ENCODE data around the gene TMEM132D.

TMEM132D gene

DNA sequence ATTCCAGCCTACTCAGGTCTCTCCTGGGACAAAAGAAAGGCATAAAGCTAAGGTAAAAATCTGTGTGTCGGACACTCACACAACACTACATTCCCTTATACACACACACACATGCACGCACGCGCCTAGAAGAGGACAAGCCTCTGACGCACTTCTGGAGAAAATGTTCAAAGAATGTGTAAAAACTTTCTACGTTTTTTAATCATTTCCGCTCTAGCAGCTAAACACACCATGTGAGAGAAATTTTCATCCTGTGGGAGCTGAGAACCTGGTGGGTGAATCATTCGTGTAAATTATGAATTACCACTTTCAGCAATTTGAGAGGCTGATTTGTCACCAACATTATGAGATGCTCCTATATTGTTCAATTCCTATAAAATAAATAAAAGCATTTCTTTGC lies 494.5 kb downstream of the TMEM132D start:
- no peak for DNase-seq

DNA sequence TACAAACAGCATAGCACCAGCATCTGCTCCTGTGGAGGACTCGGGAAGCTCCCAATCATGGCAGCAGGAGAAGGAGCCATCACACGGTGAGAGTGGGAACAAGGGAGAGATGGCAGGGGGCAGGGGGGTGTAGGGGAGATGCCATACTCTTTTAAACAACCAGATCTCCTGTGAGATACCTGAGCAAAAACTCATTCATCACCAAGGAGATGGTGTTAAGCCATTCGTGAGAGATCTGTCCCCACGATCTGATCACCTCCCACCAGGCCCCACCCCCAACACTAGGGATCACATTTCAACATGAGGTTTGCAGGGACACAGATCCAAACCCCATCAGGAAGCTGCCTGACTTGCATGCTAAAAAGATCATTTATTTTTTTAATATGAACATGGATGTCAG lies 499.3 kb downstream of the TMEM132D start:
- DNase-seq: no peak

DNA sequence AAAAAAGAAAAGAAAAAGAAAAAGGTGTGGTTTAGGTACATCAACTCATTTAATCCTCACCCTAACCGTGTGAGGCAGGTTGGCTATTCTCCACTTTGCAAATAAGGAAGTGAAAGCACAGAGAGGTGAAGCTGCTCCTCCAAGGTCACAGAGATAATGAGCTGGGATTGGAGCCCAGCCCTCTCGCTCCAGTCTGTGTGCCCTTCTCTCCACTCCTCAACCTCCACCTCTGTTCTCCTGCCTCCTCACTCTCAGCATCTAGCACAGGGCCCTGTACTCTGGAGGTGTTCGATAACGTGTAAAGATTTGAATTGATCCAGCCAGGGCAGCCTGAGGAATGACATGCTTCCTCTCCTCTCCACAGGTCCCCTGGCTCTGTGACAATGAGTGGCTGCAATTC lies 502.3 kb downstream of the TMEM132D start:
- no peak for DNase-seq

DNA sequence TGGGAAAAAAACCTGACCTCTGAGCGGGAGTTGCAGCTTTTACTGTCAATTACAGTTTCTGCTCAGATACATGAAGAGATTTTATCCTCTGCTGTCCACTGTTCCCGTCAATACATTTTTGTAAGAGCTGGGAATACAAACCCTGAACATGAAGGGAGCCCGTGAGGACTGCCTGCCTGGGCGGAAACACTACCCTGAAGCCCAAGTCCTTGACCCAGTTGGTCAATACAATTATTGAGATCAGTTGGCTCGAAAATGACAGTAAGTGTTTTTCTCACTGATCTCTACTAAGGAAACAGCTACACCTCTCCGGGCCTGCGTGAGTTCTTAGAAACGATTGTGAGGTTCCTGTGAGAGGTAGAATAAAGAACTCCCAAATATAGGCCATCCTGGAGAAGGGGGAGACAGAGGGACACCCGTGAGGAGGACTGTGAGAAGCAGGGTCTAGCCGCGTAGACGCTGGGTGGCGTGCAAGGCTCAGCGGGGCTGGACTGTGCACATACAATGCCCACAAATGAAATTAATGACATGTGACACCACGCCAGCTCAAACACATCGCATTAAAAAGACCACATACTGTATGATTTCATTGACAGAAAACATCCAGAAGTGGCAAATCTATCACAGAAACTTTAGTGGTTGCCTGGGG lies 509.5 kb downstream of the TMEM132D start:
- DNase-seq: no peak

DNA sequence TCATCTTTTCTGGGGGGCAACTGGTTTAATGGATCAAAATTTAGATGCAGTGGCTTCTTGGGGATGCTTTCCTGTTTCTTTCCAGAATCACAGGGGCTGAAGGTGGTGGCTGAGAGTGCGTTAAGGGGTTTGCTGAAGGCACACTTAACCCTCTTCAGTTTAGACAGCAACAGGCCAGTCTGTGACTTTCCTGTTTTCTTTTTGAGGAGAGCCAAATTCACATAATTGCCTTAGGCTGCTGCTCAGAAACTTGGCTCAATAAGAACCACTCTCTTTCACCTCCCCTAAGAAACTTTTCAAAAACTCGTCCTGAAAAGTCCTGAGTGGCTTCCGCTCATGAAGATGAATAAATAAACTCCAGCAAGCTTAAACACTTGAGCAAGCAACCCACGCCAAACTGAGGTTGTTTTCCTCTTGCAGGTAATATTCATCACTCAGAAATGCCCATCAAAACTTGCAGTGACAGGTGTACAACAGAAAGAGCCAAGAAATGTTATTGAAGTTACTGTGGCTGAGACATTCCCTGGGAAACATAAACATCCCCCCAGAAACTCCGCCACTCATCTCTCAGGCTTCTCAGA lies 510.4 kb downstream of the TMEM132D start:
- DNase-seq: no peak

DNA sequence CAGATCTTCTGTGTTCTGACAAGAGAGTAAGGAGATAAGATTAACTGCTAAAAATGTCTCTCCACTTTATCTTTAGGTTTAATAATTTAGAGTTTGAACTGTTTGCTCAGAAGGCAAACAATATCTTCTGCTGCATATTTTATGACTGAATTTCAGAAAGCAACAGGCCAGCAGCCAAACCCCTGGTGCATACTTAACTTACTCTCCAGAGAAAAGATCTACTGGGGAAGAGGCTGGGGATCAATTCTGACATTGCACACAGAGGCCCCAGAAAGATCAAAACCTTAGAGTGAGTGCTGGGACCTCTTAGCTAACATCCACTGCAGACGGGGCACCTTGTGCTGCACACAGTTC lies 518.2 kb downstream of the TMEM132D start:
- DNase-seq: no peak

DNA sequence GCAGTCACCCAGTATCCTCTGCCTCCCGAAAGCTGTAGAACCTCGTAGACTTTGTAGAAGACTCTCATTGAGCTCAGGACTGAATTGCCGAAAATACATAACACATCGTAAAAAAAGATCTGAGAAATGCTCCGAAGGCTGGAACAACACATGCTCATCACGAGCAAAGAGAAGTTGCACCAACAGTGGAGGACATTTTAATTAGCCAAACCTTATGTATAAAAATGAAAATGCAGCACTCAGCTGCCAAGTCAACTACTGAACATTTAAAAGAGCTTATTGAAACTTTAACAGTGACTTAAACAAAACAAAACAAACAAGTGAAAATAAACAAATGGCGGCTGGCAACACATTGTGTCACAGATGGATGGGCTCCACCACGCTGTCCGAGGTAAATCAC lies 519.9 kb downstream of the TMEM132D start:
- DNase-seq: no peak

DNA sequence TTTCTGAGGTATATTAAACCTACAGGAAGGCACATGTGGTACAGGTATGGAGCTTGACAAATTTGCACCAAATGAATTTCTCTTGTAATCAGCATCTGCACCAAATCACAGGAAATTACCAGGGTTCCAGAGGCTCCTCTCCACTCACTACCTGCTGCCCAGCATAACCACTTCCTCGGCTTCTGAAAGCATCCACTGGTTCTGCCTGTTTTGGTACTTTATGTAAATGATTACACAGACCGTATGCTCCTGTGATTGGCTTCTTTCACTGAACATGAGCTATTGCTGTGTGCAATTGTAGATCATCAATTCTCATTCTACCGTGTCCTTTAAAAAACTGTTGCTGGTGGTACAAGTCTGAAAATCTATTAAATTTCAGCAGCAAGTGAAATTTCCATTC lies 522.1 kb downstream of the TMEM132D start:
- DNase-seq: no peak

DNA sequence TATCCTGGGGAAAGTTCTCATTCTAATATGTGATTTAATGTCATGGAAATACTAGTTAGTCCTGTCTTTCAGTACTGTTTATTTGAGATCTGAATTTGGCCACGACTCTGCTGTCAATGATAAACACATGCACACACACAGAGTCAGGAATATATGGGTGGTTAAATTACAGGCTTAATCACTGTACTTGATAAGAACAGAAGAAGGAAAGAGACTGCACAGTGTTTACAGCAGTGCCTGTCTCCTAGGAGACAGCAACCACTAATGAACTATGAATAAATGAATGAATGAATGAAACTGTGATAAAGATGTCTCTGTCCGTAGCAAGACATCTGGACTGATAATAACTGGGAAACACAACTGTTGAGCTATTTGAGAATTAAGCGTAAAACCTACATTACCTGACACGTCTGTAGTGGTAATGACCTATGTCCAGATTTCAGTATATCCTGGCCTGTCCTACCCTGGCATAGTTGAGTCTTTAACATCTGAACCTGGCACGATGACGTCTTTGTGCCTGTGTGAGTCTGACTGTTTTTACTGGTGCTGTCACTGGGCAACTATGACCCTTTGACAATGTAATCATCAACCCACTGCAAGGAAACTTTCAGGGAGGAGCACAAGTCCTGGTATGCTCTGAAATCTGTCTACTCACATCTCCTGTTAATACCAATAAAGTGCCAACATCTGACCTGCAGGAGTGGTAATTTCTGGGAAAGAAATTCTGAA lies 524.6 kb downstream of the TMEM132D start:
- no peak for DNase-seq

DNA sequence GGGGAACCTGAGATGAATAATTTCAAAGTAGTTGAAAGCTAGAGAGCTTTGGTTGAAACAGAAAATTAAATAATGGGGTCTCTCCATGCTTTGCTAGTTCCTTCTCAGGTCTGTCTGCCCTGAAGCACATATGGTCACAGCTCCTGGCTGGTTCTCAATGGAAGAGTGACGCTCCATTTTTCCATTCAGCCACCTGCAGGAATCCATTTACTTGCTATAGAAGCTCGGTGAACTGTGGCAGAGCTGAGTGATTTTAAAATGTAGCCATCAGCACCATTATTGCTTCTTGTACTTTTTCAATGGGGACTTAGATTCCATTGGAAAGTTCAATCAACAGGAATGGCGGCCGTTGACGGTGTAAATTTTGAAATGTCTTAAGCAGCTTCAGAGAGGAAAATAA lies 525.3 kb downstream of the TMEM132D start:
- no peak for DNase-seq

DNA sequence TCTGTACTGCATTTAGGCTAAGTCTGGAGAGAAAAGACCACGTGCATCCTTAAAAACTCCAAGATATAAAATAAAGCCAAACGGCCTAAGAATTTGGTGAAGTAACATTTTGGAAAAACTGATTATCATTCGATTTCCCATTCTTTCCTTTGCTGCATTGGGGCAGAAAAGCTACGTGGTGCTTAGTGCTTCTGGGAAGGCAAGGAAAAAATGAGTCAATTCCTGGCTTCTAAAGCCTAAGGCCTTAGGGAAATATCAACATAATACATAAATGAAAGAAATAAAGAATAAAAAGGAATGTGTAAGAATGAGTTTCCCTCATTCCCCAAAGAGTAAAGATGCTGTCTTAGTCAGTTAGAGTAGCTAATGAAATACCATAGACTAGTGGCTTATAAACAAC lies 530.1 kb downstream of the TMEM132D start:
- DNase-seq: no peak

DNA sequence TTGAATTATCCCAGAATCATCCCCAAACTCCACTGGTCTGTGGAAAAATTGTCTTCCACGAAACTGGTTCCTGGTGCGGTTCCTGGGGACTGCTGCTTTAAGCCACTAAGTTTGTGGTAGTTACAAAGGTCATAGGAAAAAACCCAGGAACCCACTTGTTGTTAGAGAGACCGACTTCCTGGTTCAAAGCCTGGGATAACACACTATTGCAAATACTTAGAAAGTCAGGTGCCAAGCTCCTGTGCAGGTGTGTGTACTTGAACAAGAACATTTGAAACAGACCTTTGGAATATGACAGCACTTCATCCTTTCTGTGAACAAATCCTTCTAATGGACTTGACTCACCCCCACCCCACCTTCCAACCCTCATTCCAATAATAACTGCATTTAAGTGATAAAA lies 530.9 kb downstream of the TMEM132D start:
- DNase-seq: no peak

DNA sequence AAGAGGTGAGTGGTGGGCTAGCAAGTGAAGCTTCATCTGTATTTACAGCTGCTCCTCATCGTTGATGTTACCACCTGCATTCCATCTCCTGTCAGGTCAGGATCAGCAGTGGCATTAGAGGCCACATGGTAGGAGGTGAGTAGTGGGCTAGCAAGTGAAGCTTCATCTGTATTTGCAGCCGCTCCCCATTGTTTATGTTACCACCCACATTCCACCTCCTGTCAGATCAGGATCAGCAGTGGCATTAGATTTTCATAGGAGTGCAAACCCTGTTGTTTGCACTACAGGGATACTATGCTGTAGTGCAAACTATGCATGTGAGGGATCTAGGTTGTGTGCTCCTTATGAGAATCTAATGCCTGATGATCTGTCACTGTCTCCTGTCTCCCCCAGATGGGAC lies 531.5 kb downstream of the TMEM132D start:
- no peak for DNase-seq

DNA sequence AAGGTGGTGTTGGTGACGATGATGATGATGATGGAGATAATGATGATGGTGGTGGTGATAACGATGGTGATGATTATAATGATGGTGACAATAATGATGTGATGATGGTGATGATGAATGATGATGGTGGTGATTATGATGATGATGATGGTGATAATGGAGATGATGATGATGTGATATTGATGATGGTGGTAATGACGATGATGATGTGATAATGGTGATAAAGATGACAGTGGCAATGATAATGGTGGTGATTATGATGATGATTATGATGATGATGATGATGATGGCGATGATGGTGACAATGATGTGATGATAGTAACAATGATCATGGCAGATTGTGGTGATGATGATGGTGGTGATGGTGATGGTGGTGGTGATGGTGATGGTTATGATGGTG lies 532.6 kb downstream of the TMEM132D start:
- DNase-seq: no peak

DNA sequence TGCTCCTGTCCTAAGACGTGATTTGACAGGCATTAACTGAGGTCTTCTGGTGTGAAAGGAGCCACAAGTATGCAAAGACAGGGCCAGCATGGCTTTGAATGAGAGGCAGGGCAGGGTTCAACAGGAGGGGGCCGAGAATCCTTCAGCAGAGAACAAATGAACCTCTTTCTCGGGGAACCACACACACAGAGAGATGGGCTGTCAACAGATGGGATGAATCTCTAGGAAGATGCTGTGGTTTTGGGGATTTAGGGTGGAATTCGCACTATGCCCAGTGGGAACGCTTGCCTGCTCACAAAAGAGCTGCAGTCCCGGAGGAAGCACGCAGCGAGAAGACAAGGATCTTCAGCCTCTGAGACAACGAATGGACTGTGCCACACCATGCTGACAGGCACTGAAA lies 537.2 kb downstream of the TMEM132D start:
- DNase-seq: no peak

DNA sequence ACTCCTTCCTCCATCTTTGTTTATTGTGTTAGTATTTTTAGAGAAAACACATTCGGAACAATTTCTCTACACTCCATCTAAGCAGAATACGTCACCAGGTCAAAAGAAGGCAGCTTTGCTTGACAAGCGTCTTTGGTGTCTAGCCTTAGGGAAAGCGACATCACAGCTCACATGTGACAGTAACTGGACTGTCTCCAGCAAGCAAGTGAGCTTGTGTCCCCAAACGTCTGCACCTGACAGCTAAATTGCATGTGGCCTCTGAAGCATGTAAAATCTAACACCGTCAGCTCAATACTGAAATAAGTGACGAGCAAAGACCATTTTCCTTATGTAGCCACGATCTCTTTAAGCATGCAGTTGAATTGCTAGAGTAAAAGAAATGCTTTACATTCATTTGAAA lies 540.8 kb downstream of the TMEM132D start:
- DNase-seq: no peak

DNA sequence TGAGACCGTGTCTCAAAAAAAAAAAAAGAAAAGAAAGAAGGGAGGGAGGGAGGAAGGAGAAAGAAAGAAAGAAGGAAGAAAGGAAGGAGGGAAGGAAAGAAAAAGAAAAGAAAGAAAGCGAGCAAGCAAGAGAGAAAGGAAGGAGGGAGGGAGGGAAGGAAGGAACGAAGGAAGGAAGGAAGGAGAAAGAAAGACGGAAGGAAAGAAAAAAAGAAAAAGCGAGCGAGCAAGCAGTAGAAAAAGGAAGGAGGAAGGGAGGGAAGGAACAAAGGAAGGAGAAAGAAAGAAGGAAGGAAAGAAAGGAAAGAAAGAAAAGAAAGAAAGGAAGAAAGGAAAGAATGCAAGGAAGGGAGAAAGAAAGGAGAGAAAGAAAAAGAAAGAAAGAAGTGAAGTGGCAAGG lies 546.6 kb downstream of the TMEM132D start:
- DNase-seq: no peak

DNA sequence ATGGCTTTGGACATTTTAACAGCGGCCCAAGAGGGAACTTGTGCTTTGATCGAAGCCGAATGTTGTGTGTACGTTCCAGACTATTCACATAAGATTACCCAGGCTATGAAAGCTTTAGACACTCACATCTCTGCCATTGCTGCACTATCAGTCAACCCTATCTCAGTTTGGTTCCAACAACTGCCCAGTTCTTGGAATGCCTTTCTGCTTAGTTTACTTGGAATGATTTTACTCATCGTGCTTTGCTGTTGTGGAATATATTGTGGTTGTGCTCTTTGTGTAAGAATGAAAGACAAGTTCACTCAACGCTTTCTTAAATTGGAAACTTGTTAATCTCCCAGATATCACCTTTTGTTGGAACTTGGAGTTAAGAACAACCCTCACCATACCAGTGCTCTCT lies 552.3 kb downstream of the TMEM132D start:
- no peak for DNase-seq

DNA sequence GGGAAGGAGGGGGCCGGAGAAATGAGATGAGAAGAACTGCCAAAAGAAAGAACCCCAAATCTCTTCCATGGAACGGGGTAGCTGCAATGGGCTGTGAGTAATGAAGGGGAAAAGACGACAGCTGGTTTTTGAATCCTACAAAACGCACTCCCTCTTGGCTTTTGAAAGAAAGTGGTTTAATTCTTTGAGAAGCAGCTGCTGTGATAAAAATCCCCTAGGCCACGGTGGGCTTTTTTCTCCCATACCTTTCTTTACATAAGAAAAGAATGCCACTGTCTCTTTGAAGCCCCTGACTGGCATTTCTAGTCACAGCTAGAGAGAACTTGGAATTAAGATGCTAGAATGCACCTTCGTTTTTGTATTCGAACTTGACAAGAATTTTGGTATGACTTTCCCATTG lies 564.5 kb downstream of the TMEM132D start:
- no peak for DNase-seq

DNA sequence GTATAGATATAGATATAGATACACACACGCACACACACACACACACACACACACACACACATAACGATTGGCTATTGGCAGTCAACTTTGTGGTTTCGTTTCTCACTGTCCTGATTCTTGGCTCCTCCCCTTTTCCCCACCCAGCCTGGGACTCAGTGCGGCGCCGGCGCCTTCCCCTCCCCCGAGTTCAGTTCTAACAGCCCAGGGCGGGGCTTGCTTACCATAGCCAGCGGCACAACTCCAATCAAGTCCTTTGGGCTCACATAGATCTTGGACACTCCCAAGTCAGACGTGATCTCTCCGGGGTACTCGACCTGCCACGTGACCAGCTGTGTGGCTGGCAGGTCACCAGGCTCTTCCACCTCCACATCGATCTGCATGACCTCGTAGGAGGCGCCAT lies 566.4 kb downstream of the TMEM132D start:
- no peak for DNase-seq

DNA sequence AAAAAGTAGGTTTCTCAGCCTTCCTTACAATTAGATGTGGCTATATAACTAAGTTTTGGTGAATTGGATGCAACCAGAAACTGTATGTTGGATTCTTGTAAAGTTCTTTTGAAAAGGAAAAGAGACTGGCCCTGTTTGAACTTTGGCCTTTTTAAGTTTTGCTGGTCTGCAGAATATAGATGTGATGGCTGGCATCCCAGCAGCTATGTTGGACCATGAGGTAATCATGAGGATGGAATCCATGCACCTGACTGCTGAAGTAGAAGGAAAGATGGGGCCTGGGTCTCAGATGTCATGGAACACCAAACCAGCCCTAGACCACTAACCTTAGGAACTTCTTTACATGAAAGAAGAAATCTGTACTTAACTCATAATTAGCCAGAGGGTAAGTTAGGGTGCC lies 568.1 kb downstream of the TMEM132D start:
- DNase-seq: no peak

DNA sequence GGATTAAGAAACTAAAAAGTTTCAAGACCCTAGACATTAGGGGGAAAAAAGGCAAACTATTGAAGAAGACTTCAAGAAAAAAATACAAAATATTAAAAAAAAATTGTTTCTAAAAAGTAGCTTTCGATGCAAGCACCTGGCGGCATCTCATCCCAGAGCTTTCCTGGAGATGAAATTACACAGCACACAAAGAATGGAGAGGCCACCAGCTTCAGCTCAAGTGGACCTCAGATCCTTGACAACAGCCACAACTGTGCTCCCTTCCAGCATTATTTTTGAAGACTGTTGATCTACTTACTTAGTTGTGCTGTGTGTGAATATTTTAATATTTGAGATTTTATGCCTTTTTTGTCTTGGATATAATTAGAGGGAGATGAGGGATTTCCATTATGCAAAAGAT lies 571.5 kb downstream of the TMEM132D start:
- DNase-seq: no peak

DNA sequence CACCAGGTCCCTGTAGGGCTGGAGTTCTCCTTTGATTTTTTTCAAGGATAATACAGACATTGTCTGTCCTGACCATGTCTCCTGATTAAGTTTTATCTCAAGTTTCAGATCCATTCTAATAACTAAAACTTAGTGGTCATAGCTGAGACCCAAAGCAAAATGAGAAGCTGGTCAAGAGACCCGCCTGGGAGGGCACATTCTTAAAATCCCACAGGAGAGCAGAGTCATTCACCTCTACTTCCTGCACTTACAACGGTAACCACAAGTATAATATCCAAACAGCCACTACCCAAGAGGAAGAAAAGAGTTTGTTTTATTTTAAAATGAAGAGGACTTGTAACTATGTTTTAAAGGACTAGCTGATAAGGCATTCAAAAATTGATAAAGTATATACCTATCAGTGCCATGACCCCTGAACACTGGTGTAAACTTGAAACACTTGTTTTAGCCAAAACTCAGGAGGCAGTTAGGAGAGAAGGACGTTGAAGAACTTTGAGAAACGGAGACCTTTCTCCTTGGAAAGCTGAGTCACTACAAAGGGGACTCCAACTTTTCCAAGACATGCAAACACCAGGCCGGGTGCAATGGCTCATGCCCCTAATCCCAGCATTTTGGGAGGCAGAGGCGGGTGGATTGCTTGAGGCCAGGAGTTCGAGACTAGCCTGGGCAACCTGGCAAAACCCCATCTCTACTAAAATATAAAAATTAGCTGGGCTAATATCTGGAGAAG lies 572.3 kb downstream of the TMEM132D start:
- no peak for DNase-seq

DNA sequence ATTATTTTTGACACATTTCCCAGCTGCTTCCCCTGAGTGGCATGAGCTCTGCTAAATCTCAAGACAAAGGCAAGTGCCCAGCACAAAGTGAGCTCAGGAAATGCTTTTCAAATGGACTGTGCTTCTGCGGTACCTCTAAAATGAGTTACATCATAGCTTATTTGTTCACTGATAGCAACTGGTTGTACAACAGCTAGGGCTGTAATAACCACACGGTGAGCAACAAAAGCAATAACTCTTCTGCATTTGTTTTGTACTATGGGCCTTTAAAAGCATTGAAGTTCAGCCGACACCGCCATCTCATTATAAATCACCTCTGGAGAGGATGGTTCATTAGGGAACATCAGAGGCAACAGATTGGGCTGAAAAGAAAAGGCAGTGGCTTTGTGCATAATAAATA lies 575.6 kb downstream of the TMEM132D start:
- DNase-seq: no peak

Data from activated T-cell treated with anti-CD3 and anti-CD28 coated beads, Interleukin-2, amount 50 U/mL, for 48 hours (primary cell).